DND-41 (cell line): ENCODE measurements around the gene PCDHA7.

Experiments used
- EZH2 ChIP-seq: IDR thresholded peaks from 3 replicates; pipeline ENCODE4 v1.6.1; 2012; ENCODE audit warnings: borderline replicate concordance, low read depth, mild to moderate bottlenecking, moderate library complexity, low read length, inconsistent platforms; ENCODE audit not compliant: severe bottlenecking
- TF ChIP-seq, protein P1 (sequence below): IDR thresholded peaks from 2 replicates; pipeline ENCODE4 v1.5.1; 2012; ENCODE audit warnings: borderline replicate concordance, low read length, moderate library complexity, mild to moderate bottlenecking; ENCODE audit not compliant: poor library complexity, severe bottlenecking; ENCODE audit errors: extremely low read depth

GRCh38 chr5:140802781-140803271 lies 31.2 kb upstream of the PCDHA7 start:
- TF ChIP-seq, protein P1, sequence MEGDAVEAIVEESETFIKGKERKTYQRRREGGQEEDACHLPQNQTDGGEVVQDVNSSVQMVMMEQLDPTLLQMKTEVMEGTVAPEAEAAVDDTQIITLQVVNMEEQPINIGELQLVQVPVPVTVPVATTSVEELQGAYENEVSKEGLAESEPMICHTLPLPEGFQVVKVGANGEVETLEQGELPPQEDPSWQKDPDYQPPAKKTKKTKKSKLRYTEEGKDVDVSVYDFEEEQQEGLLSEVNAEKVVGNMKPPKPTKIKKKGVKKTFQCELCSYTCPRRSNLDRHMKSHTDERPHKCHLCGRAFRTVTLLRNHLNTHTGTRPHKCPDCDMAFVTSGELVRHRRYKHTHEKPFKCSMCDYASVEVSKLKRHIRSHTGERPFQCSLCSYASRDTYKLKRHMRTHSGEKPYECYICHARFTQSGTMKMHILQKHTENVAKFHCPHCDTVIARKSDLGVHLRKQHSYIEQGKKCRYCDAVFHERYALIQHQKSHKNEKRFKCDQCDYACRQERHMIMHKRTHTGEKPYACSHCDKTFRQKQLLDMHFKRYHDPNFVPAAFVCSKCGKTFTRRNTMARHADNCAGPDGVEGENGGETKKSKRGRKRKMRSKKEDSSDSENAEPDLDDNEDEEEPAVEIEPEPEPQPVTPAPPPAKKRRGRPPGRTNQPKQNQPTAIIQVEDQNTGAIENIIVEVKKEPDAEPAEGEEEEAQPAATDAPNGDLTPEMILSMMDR, result no peak
- no peak for TF ChIP-seq EZH2
